NCI-H1092 treated with DMSO at 0.1 percent for 48 hours (cell line): Measurements from ENCODE around the gene CDK6.

Source experiments
- DNase-seq: peaks from one replicate; lab custom pipeline; 2025; lab: John Stamatoyannopoulos, UW

CDK6 gene

GRCh38 chr7:92645114-92646061 lies 191.0 kb downstream of the CDK6 start:
- peak; percentile 20 for DNase-seq

- DNase-seq, result no peak
These were observed 191.8 kb downstream of the CDK6 start for GRCh38 chr7:92644406-92645113.

DNA sequence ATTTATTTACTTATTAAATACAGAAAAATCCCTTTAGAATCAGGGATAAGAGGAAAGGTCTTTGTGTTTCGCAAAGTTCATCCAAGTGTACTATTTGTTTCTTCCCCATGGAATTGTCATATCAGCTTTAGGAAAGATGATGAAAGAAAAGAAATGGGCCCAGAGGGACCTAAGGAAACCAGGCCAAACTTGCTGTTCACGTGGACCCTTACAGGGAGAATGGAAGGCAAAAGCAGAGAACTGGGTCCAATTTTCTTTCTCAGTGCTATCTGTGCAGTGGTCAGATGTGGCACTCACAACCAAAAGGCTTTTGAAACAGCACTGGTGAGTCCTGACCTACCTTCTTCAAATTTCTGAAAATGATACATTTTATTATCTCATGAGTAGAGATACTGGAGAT lies 192.6 kb downstream of the CDK6 start:
- DNase-seq, result no peak

- no peak for DNase-seq
These were observed 194.4 kb downstream of the CDK6 start for GRCh38 chr7:92641921-92642511.

GRCh38 chr7:92639966-92640365 lies 196.4 kb downstream of the CDK6 start:
- DNase-seq, result no peak

- no peak for DNase-seq
These were observed 197.0 kb downstream of the CDK6 start for GRCh38 chr7:92639213-92639896.

DNA sequence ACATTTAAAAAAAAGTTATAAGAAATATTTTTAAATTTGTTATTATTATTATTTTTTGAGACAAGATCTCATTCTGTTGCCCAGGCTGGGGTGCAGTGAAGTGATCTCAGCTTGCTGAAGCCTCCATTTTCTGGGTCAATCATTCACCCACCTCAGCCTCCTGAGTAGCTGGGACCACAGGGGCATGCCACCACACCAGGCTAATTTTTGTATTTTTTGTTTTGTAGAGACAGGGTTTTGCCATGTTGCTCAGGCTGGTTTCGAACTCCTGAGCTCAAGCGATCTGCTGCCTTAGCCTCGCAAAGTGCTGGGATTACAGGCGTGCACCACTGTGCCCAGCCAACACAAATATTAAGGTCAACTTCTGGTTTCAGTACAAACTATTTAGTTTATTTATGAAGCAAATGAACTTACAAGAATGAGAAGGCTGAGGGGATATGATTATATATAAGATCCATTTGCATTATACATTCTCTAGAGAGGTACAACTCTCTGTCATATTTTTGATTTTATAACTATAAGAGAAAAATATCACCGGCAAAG lies 200.3 kb downstream of the CDK6 start:
- DNase-seq, result no peak

DNA sequence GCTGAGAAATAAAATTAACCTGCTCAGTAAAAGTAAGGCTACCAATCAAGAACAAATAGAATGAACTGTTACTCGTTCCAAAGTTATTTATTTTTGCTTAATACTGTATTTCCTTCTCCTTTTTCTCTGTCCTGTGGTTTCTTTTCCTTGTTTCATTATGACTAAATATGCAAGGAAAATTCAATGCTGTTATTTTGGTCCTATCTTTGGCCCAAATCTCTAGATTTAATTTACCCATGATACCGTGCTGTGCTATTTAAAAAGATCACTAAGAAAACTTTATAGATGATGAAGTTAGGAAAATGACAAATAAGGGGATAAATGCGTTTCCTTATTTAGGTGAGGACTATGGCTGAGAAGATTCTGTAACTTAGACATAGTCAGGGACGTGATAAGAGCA lies 200.8 kb downstream of the CDK6 start:
- no peak for DNase-seq

GRCh38 chr7:92634924-92635519 lies 201.4 kb downstream of the CDK6 start:
- DNase-seq, result no peak

- no peak for DNase-seq
These were observed 202.2 kb downstream of the CDK6 start for GRCh38 chr7:92634205-92634604.

DNA sequence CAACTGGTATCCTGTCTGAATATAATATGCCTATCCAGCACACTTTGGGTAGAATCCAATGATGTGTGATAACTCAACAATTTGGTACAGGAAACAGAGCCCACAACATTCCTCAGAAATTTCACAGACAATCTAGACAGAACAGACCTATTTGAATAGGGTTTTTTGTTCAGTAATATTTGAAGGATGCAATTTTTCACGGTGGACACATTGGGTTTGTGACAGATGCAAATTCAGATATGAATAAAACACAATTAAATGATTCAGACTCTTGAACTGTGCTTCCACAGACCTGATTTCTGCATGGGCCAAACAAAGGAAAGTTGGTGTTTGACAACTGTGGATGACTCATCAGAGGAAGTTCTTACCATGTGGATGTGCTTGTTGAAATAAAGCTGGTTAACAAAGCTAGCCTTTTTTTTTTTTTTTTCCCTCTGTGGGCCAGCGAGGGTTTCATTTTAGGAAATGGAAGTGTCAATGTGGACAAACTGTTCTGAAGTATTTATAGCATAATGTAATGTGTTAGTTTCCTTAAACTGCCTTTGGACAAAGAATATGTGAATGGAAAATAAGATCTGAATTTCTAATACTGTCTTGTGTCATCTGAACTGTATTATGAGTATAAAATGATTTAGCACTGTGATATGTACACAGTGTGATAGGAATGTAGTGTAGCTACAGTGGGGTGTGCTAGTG lies 203.0 kb downstream of the CDK6 start:
- no peak for DNase-seq

- no peak for DNase-seq
These were observed 203.6 kb downstream of the CDK6 start for GRCh38 chr7:92632791-92633190.

GRCh38 chr7:92631850-92632487 lies 204.4 kb downstream of the CDK6 start:
- no peak for DNase-seq

DNA sequence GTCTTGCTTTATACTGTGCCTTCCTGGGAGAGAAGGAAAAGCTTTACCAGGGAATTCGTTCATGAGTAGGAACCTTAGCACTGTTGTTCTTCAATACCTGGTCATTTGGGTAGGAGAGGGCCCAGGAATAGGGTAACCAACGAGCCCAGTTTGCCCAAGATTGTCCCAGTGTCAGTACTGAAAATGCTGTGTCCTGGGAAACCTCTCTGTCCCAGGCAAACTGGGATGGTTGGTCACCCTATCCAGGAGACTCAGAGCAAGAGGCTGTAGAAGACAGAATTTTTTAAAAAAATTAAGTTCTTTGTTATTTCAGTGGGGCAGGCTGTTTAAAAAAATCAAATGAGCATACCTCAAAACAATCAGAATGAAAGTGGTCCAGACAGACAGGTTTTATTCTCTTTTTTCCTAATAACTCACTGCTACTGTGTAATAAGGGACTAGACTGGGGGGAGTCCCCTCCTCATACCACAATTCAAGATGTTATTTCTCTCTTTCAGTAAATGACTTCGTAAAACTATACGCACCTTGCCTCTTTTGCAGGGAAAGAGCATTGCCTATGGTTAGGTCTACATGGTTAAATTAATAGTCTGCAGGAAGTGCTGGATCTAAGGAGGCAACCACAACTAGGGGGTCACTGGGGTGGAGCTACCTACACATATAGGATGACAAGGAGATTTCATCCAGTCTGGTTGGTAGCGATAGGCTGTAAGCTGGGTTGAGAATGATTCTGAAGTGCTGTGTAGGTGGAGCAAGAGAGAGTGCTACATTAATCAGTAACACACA lies 205.1 kb downstream of the CDK6 start:
- DNase-seq, result no peak

DNA sequence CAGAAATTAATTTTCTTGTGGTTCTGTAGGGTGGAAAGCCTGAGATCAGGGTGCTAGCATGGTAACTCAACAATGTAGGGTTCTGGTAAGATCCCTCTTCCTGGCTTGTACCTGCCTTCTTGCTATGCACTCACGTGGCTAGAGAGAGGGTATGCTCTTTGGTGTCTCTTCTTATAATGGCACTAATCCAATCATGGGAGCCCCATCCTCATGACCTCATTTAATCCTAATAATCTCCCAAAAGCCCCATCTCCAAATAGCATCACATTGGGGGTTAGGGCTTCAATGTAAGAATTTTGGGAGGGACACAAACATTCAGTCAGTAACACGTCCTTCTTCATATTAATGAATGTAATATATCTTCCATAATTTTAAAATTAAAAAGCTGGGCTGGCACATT lies 206.6 kb downstream of the CDK6 start:
- DNase-seq, result no peak

DNA sequence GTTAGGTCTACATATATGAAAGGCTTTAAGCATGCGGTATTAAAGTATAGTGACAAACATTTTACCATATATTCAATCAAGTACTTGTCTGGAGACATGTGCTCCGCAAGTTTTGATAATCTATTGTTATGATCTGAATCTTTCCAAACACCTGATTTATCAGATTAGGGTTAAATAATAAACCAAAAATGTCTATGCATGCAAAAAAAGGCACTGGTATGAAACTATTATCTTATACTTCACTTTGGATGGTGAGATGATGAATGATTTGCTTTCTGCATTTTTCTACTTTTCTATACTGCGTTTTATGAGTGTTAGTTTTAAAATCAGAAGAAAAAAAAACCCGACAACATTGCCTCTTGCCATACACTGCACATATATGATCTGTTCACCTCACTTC lies 208.4 kb downstream of the CDK6 start:
- DNase-seq, result no peak

- DNase-seq, result no peak
These were observed 210.0 kb downstream of the CDK6 start for GRCh38 chr7:92626281-92626809.

GRCh38 chr7:92625617-92626016 lies 210.8 kb downstream of the CDK6 start:
- DNase-seq, result no peak

GRCh38 chr7:92624298-92624996 lies 211.9 kb downstream of the CDK6 start:
- no peak for DNase-seq
